ENCODE results near the gene CRIM1.

Gene CRIM1

GRCh38 chr2:36338124-36338826 is 17.3 kb upstream of the CRIM1 start:
- Mint-ChIP-seq H3K27ac (no peak overlapping the region), H3K4me3 (no peak overlapping the region), H3K36me3 (ENCODE audit: low read depth) (no peaks in the 10 kb centered on the region), H3K27me3 (peaks cover 14% of the 10 kb centered on the region), H3K9me3 (no peaks in the 10 kb centered on the region), H3K4me1 (ENCODE audit: low read depth) (no peaks in the 10 kb centered on the region)

- no peak overlapping the region for H3K27ac Mint-ChIP-seq
- H3K4me1 Mint-ChIP-seq (ENCODE audit: low read depth), result no peaks in the 10 kb centered on the region
- no peaks in the 10 kb centered on the region for H3K36me3 Mint-ChIP-seq (ENCODE audit: low read depth)
- peaks cover 19% of the 10 kb centered on the region for H3K27me3 Mint-ChIP-seq
- H3K9me3 Mint-ChIP-seq, result no peaks in the 10 kb centered on the region
- H3K4me3 Mint-ChIP-seq, result no peak overlapping the region
Measured at GRCh38 chr2:36338827-36339145, 16.8 kb upstream of the CRIM1 start.

DNA sequence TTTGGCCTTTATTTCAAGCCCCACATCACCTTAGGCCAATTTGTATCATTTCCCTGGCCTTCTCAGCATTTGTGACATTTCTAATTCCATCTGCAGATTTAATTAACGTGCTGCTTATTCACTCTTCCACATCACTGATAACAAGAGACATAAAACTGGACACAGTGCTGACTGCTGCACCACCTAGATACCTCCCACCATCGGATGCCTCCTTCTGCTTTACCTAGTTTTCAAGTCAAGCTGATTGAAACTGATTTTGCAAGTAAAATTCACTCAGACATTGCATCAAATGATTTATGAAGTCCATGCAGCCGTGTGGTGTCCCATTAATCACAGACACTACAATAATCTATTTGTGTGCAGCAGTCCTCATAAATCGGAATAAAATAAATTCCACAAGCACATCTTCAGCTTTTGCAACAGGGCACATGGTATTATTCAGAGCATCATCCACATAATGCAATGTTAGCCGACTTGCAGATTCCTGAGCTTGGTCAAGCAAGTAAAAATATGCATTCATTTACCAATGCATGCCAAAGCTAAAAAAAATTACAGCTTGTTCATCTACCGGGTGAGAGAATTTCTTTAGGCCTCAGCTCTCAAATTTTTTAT is 15.9 kb upstream of the CRIM1 start:
- Mint-ChIP-seq H3K27ac (no peak overlapping the region), H3K4me3 (no peak overlapping the region), H3K9me3 (no peaks in the 10 kb centered on the region), H3K36me3 (ENCODE audit: low read depth) (no peaks in the 10 kb centered on the region), H3K4me1 (ENCODE audit: low read depth) (no peaks in the 10 kb centered on the region), H3K27me3 (peaks cover 19% of the 10 kb centered on the region)

- no peaks in the 10 kb centered on the region for H3K9me3 Mint-ChIP-seq
- no peaks in the 10 kb centered on the region for H3K36me3 Mint-ChIP-seq (ENCODE audit: low read depth)
- peaks cover 20% of the 10 kb centered on the region for H3K27me3 Mint-ChIP-seq
- H3K27ac Mint-ChIP-seq, result no peak overlapping the region
- no peaks in the 10 kb centered on the region for H3K4me1 Mint-ChIP-seq (ENCODE audit: low read depth)
- no peak overlapping the region for H3K4me3 Mint-ChIP-seq
Measured at GRCh38 chr2:36343606-36344005, 12.0 kb upstream of the CRIM1 start.

GRCh38 chr2:36348721-36349120 is 6.9 kb upstream of the CRIM1 start:
- H3K4me1 Mint-ChIP-seq (ENCODE audit: low read depth), result peaks cover 12% of the 10 kb centered on the region
- no peak overlapping the region for H3K27ac Mint-ChIP-seq
- no peaks in the 10 kb centered on the region for H3K9me3 Mint-ChIP-seq
- no peaks in the 10 kb centered on the region for H3K36me3 Mint-ChIP-seq (ENCODE audit: low read depth)
- H3K27me3 Mint-ChIP-seq, result peaks cover 26% of the 10 kb centered on the region
- H3K4me3 Mint-ChIP-seq, result no peak overlapping the region

- H3K36me3 Mint-ChIP-seq (ENCODE audit: low read depth), result no peaks in the 10 kb centered on the region
- H3K27ac Mint-ChIP-seq, result no peak overlapping the region
- H3K27me3 Mint-ChIP-seq, result peaks cover 31% of the 10 kb centered on the region
- no peaks in the 10 kb centered on the region for H3K9me3 Mint-ChIP-seq
- H3K4me3 Mint-ChIP-seq, result no peak overlapping the region
- H3K4me1 Mint-ChIP-seq (ENCODE audit: low read depth), result peaks cover 20% of the 10 kb centered on the region
Measured at GRCh38 chr2:36351291-36351690, 4.3 kb upstream of the CRIM1 start.

- no peaks in the 10 kb centered on the region for H3K9me3 Mint-ChIP-seq
- peaks cover 21% of the 10 kb centered on the region for H3K4me1 Mint-ChIP-seq (ENCODE audit: low read depth)
- no peak overlapping the region for H3K4me3 Mint-ChIP-seq
- peaks cover 27% of the 10 kb centered on the region for H3K27me3 Mint-ChIP-seq
- H3K36me3 Mint-ChIP-seq (ENCODE audit: low read depth), result no peaks in the 10 kb centered on the region
- H3K27ac Mint-ChIP-seq, result no peak overlapping the region
Measured at GRCh38 chr2:36351736-36352349, 3.7 kb upstream of the CRIM1 start.

GRCh38 chr2:36352701-36353100 is 2.9 kb upstream of the CRIM1 start:
- no peak overlapping the region for H3K27ac Mint-ChIP-seq
- peaks cover 29% of the 10 kb centered on the region for H3K4me1 Mint-ChIP-seq (ENCODE audit: low read depth)
- no peak overlapping the region for H3K4me3 Mint-ChIP-seq

DNA sequence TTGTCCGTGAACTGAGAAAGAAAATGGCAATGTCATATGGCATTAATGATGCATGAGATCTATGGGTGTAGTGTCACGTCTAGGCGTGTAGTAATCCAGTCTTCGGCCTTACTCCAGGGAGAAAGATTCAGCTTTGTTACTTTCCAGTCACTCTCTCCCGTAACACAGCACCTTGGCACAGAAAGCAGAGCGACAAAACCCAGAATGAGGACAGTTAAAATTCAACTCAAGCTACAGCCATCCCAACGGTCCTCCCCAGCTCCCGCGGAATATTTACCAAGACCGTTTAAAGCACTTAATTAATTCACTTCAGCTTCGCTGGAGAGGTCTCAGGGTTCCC is 797 bp upstream of the CRIM1 start:
- peaks cover 34% of the 10 kb centered on the region for H3K27me3 Mint-ChIP-seq
- peaks cover 46% of the 10 kb centered on the region for H3K4me1 Mint-ChIP-seq (ENCODE audit: low read depth)
- peak overlapping the region; percentile 78 for H3K4me3 Mint-ChIP-seq
- H3K9me3 Mint-ChIP-seq, result no peaks in the 10 kb centered on the region
- H3K27ac Mint-ChIP-seq, result no peak overlapping the region
- H3K36me3 Mint-ChIP-seq (ENCODE audit: low read depth), result no peaks in the 10 kb centered on the region

More at GRCh38 chr2:36352701-36353100, 2.9 kb upstream of the CRIM1 start:
- Mint-ChIP-seq H3K9me3 (no peaks in the 10 kb centered on the region), H3K27me3 (peaks cover 27% of the 10 kb centered on the region), H3K36me3 (ENCODE audit: low read depth) (no peaks in the 10 kb centered on the region)

- H3K27me3 Mint-ChIP-seq, result peaks cover 45% of the 10 kb centered on the region
- H3K27ac Mint-ChIP-seq, result no peak overlapping the region
- peaks cover 46% of the 10 kb centered on the region for H3K4me1 Mint-ChIP-seq (ENCODE audit: low read depth)
- no peaks in the 10 kb centered on the region for H3K36me3 Mint-ChIP-seq (ENCODE audit: low read depth)
- H3K4me3 Mint-ChIP-seq, result peak overlapping the region; percentile 87
- no peaks in the 10 kb centered on the region for H3K9me3 Mint-ChIP-seq
Measured at GRCh38 chr2:36355890-36356297, 316 bp downstream of the CRIM1 start.

- Mint-ChIP-seq H3K9me3 (no peaks in the 10 kb centered on the region), H3K27me3 (peaks cover 50% of the 10 kb centered on the region), H3K4me3 (peak overlapping the region; percentile 87), H3K4me1 (ENCODE audit: low read depth) (peaks cover 46% of the 10 kb centered on the region), H3K36me3 (ENCODE audit: low read depth) (no peaks in the 10 kb centered on the region), H3K27ac (peak overlapping the region; percentile 88)
Measured at GRCh38 chr2:36356298-36356989, 866 bp downstream of the CRIM1 start.

GRCh38 chr2:36356990-36357846 is 1.6 kb downstream of the CRIM1 start:
- Mint-ChIP-seq H3K27ac (peak overlapping the region; percentile 88), H3K4me1 (ENCODE audit: low read depth) (peaks cover 46% of the 10 kb centered on the region), H3K27me3 (peaks cover 52% of the 10 kb centered on the region)

GRCh38 chr2:36357847-36358659 is 2.5 kb downstream of the CRIM1 start:
- H3K9me3 Mint-ChIP-seq, result no peaks in the 10 kb centered on the region
- H3K27me3 Mint-ChIP-seq, result peaks cover 46% of the 10 kb centered on the region
- H3K36me3 Mint-ChIP-seq (ENCODE audit: low read depth), result no peaks in the 10 kb centered on the region
- H3K4me3 Mint-ChIP-seq, result peak overlapping the region; percentile 87
- peaks cover 38% of the 10 kb centered on the region for H3K4me1 Mint-ChIP-seq (ENCODE audit: low read depth)
- H3K27ac Mint-ChIP-seq, result no peak overlapping the region

More at GRCh38 chr2:36356990-36357846, 1.6 kb downstream of the CRIM1 start:
- no peaks in the 10 kb centered on the region for H3K36me3 Mint-ChIP-seq (ENCODE audit: low read depth)
- peak overlapping the region; percentile 87 for H3K4me3 Mint-ChIP-seq
- no peaks in the 10 kb centered on the region for H3K9me3 Mint-ChIP-seq

GRCh38 chr2:36359067-36359466 is 3.5 kb downstream of the CRIM1 start:
- Mint-ChIP-seq H3K27me3 (peaks cover 39% of the 10 kb centered on the region), H3K4me1 (ENCODE audit: low read depth) (peaks cover 34% of the 10 kb centered on the region), H3K9me3 (no peaks in the 10 kb centered on the region), H3K4me3 (peak overlapping the region; percentile 87), H3K36me3 (ENCODE audit: low read depth) (no peaks in the 10 kb centered on the region), H3K27ac (peak overlapping the region; percentile 33)

Data from stimulated activated naive CD8-positive, alpha-beta T cell treated with anti-CD3 and anti-CD28 coated beads, Interleukin-15, Interleukin-2, amounts not matched to agents 100 ng/mL and 50 ng/mL, for 24 hours (primary cell).